ENCODE measurements around the gene REC8.

GRCh38 chr14:24164518-24164991, 7.3 kb upstream of the REC8 start:
- no peak for TF ChIP-seq HDAC6 (IDR thresholded peaks at IDR 0.05; ENCODE audit: low read depth, low read length)
- no peak for TF ChIP-seq ZBTB21 (CRISPR knock-in tag; IDR thresholded peaks at IDR 0.05)
- TF ChIP-seq CBX5 (CRISPR knock-in tag; IDR thresholded peaks at IDR 0.05; ENCODE audit: borderline replicate concordance): no peak
- no peak for TF ChIP-seq POLR2A (IDR thresholded peaks at IDR 0.05; ENCODE audit: insufficient read depth in 1 of 2, low read depth in 2 of 2, low read length in 2 of 2)
- no peak for TF ChIP-seq ZNF12 (CRISPR knock-in tag; IDR thresholded peaks at IDR 0.05)
- TF ChIP-seq ZNF782 (CRISPR knock-in tag; IDR thresholded peaks at IDR 0.05; ENCODE audit: borderline replicate concordance): no peak
- TF ChIP-seq DZIP1 (CRISPR knock-in tag; IDR thresholded peaks at IDR 0.05): no peak
- no peak for TF ChIP-seq TERF1 (CRISPR knock-in tag; IDR thresholded peaks at IDR 0.05)

Data from HepG2 (cell line).